ENCODE data around the gene BBS10.
"Not testable (repeated sequence)": the region's sequence is repeated elsewhere in the genome, so short reads cannot be mapped to it uniquely, and the experiment has no call there.

BBS10 gene

GRCh38 chr12:76329159-76329558, 19.1 kb downstream of the BBS10 start:
- no peak for FAIRE-seq

GRCh38 chr12:76319595-76320319, 28.5 kb downstream of the BBS10 start:
- not testable (repeated sequence) for FAIRE-seq

GRCh38 chr12:76318773-76319594, 29.2 kb downstream of the BBS10 start:
- FAIRE-seq, result no peak

GRCh38 chr12:76317976-76318375, 30.2 kb downstream of the BBS10 start:
- no peak for FAIRE-seq

- FAIRE-seq, result no peak
Measured at GRCh38 chr12:76316468-76316867, 31.7 kb downstream of the BBS10 start.

- no peak for FAIRE-seq
Measured at GRCh38 chr12:76313299-76313698, 34.9 kb downstream of the BBS10 start.

GRCh38 chr12:76312315-76312714, 35.9 kb downstream of the BBS10 start:
- no peak for FAIRE-seq

GRCh38 chr12:76311796-76312195, 36.4 kb downstream of the BBS10 start:
- no peak for FAIRE-seq

GRCh38 chr12:76310110-76310509, 38.1 kb downstream of the BBS10 start:
- FAIRE-seq, result no peak

- FAIRE-seq, result no peak
Measured at GRCh38 chr12:76308866-76309265, 39.3 kb downstream of the BBS10 start.

GRCh38 chr12:76307083-76307482, 41.1 kb downstream of the BBS10 start:
- no peak for FAIRE-seq

- no peak for FAIRE-seq
Measured at GRCh38 chr12:76303989-76304460, 44.2 kb downstream of the BBS10 start.

- no peak for FAIRE-seq
Measured at GRCh38 chr12:76303365-76303764, 44.9 kb downstream of the BBS10 start.

- no peak for FAIRE-seq
Measured at GRCh38 chr12:76300297-76300665, 47.9 kb downstream of the BBS10 start.

GRCh38 chr12:76299536-76300296, 48.5 kb downstream of the BBS10 start:
- no peak for FAIRE-seq

Measured in endometrium (tissue), 2 donors.